Transverse colon (tissue), 4 donors: ENCODE measurements around the gene SYCN. TPM values are rescaled to one million over a fixed set of nuclear protein-coding genes. Genes with fewer than 3 reads are reported as not detected.

Experiments used
- DNase-seq: peaks from one replicate; pipeline ENCODE4 v3.0.0-alpha.2; 2019
- H3K27ac ChIP-seq, 4 donors: fragments of 200-600 bp; sonication (generic); 2 replicates each; pipeline ENCODE4 v1.5.1; 2016 to 2018; ENCODE audit warnings: inconsistent platforms in 4 of 4
- H3K27me3 ChIP-seq: fragments of 200-600 bp; sonication (generic); 2 replicates; pipeline ENCODE4 v1.5.1; 2017; ENCODE audit warnings: inconsistent platforms
- H3K36me3 ChIP-seq, 4 donors: fragments of 200-600 bp; sonication (generic); 2 replicates each; pipeline ENCODE4 v1.5.1; 2017 to 2019; ENCODE audit warnings: inconsistent platforms in 4 of 4
- H3K4me1 ChIP-seq, 4 donors: fragments of 200-600 bp; sonication (generic); 2 replicates each; pipeline ENCODE4 v1.5.1; 2017 to 2020; ENCODE audit warnings: inconsistent platforms in 4 of 4
- H3K4me3 ChIP-seq, 4 donors: fragments of 200-600 bp; sonication (generic); 1 replicate in 1 of 4; 2 replicates in 3 of 4; pipeline versions ENCODE4 v1.5.1 to v1.6.1; 2017 to 2019; ENCODE audit warnings: inconsistent platforms in 4 of 4
- H3K9me3 ChIP-seq, 2 donors: fragments of 200-600 bp; sonication (generic); 2 replicates each; pipeline ENCODE4 v1.5.1; 2017 to 2019; ENCODE audit warnings: inconsistent platforms in 2 of 2
- CTCF ChIP-seq, 5 experiments: fragments of 200-600 bp in 3 of 5; fragments of 450-650 bp in 2 of 5; sonication (generic) in 3 of 5; IDR thresholded peaks; 1 replicate in 2 of 5; 2 replicates in 3 of 5; pipeline ENCODE4 v1.5.1; 2016 to 2017; ENCODE audit warnings: antibody characterized with exemption in 5 of 5, inconsistent platforms in 3 of 5, mild to moderate bottlenecking in 2 of 5, moderate library complexity in 1 of 5
- EP300 ChIP-seq: sonication (generic); formaldehyde crosslinking; IDR thresholded peaks from one replicate; pipeline ENCODE4 v1.6.1; 2017; ENCODE audit warnings: antibody characterized with exemption, low read depth
- POLR2A ChIP-seq: fragments of 450-650 bp; IDR thresholded peaks from one replicate; pipeline ENCODE4 v1.6.1; 2016; ENCODE audit warnings: antibody characterized with exemption, mild to moderate bottlenecking, moderate library complexity
- POLR2AphosphoS5 ChIP-seq, 3 donors: sonication (generic); formaldehyde crosslinking; IDR thresholded peaks; one replicate each; pipeline ENCODE4 v1.6.1; 2016; ENCODE audit warnings: antibody characterized with exemption in 3 of 3
- WGBS, 2 donors: methylation state at CpG; one replicate each; pipeline ENCODE4 v1.1.5; 2018; ENCODE audit warnings: low coverage in 1 of 2; 5-methylcytosine and 5-hydroxymethylcytosine counted together
- in situ Hi-C, 4 donors: fragments of 200-750 bp; cut with MboI; loops; one replicate each; pipeline versions ENCODE4 v1.15.0 to v1.15.1; 2017; ENCODE audit warnings: low sequenced_read_pairs in 3 of 4, low pct_ligation_motif_present in 1 of 4, low pct_unique_long_range_greater_than_20kb in 1 of 4
- intact Hi-C: fragments of 100-400 bp; cut with DNase I; formaldehyde crosslinking; loops from one replicate; pipeline ENCODE4 v1.15.1; 2023; ENCODE audit warnings: low total_unique reads
- total RNA-seq, 4 donors: library from RNA; depleted of rRNA; stranded (reverse); fragments of >200 nt; gene quantifications; one replicate each; pipeline ENCODE4 v1.1.0, GENCODE V29; 2016

Gene SYCN
- total RNA-seq, 4 donors from 2014 or later, result not detected

- Histone ChIP-seq H3K9me3 (no peaks in the 10 kb centered on the region), H3K27ac (no peak overlapping the region), H3K4me1 (no peaks in the 10 kb centered on the region), H3K27me3 (peaks cover 38% of the 10 kb centered on the region), H3K36me3 (no peaks in the 10 kb centered on the region), H3K4me3 (no peak overlapping the region)
- 52 to 80% methylated on average over 2 to 8 of the region's 9 CpGs for WGBS, 2 donors
- intact Hi-C loops, result no loop called here
- in situ Hi-C loops, result loop anchor here in 1 of 4 donors (25.0 kb wide), 1 partner anchor 621 kb away; no protein-coding TSS in a partner anchor
- no peak for TF ChIP-seq EP300
- no peak for DNase-seq
Measured at GRCh38 chr19:39208175-39208795, 4.2 kb upstream of the SYCN start.

- Histone ChIP-seq H3K36me3 (no peaks in the 10 kb centered on the region), H3K4me1 (no peaks in the 10 kb centered on the region), H3K27me3 (peaks cover 46% of the 10 kb centered on the region), H3K9me3 (no peaks in the 10 kb centered on the region), H3K4me3 (no peak overlapping the region), H3K27ac (no peak overlapping the region)
- WGBS, 2 donors, result 47 to 62% methylated on average over 4 to 6 of the region's 6 CpGs
- intact Hi-C loops (no loop called here), in situ Hi-C loops (loop anchor here in 1 of 4 donors (25.0 kb wide), 1 partner anchor 620 kb away; no protein-coding TSS in a partner anchor)
- TF ChIP-seq POLR2A (no peak), EP300 (no peak), CTCF (IDR thresholded peaks at IDR 0.05) (no peak), POLR2AphosphoS5 (IDR thresholded peaks at IDR 0.05) (no peak)
- no peak for DNase-seq
Measured at GRCh38 chr19:39207293-39207836, 3.3 kb upstream of the SYCN start.

GRCh38 chr19:39206122-39206521 is 2.1 kb upstream of the SYCN start:
- no peak for TF ChIP-seq EP300
- TF ChIP-seq CTCF (IDR thresholded peaks at IDR 0.05), result no peak
- TF ChIP-seq POLR2A, result no peak
- no peak for TF ChIP-seq POLR2AphosphoS5 (IDR thresholded peaks at IDR 0.05)
- no peaks in the 10 kb centered on the region for H3K9me3 ChIP-seq
- no peak for DNase-seq
- no peaks in the 10 kb centered on the region for H3K36me3 ChIP-seq
- peaks cover 53% of the 10 kb centered on the region for H3K27me3 ChIP-seq
- no peaks in the 10 kb centered on the region for H3K4me1 ChIP-seq
- in situ Hi-C loops, result loop anchor here in 1 of 4 donors (25.0 kb wide), 1 partner anchor 619 kb away; no protein-coding TSS in a partner anchor
- H3K27ac ChIP-seq, result no peak overlapping the region
- no peak overlapping the region for H3K4me3 ChIP-seq
- 74 to 78% methylated on average over 3 to 6 of the region's 6 CpGs for WGBS, 2 donors
- intact Hi-C loops, result no loop called here

- no peak for DNase-seq
- no peak overlapping the region for H3K4me3 ChIP-seq
- H3K4me1 ChIP-seq, result no peaks in the 10 kb centered on the region
- in situ Hi-C loops, result loop anchor here in 1 of 4 donors (25.0 kb wide), 1 partner anchor 618 kb away; no protein-coding TSS in a partner anchor
- H3K36me3 ChIP-seq, result no peaks in the 10 kb centered on the region
- H3K9me3 ChIP-seq, result no peaks in the 10 kb centered on the region
- intact Hi-C loops, result no loop called here
- no peak overlapping the region for H3K27ac ChIP-seq
- TF ChIP-seq EP300, result no peak
- TF ChIP-seq CTCF (IDR thresholded peaks at IDR 0.05), result no peak
- no peak for TF ChIP-seq POLR2AphosphoS5 (IDR thresholded peaks at IDR 0.05)
- no peak for TF ChIP-seq POLR2A
- H3K27me3 ChIP-seq, result peaks cover 61% of the 10 kb centered on the region
- 78 to 100% methylated on average over 3 of the region's 3 CpGs for WGBS, 2 donors
Measured at GRCh38 chr19:39205449-39205764, 1.3 kb upstream of the SYCN start.
